NCI-H748 (cell line): ENCODE data around the gene FAM8A1.
"Not testable (repeated sequence)": the region's sequence is repeated elsewhere in the genome, so short reads cannot be mapped to it uniquely, and the experiment has no call there.

Source experiments
- DNase-seq: peaks from one replicate; lab custom pipeline; 2025; ENCODE audit not compliant: unreplicated experiment; lab: John Stamatoyannopoulos, UW

The FAM8A1 gene

DNA sequence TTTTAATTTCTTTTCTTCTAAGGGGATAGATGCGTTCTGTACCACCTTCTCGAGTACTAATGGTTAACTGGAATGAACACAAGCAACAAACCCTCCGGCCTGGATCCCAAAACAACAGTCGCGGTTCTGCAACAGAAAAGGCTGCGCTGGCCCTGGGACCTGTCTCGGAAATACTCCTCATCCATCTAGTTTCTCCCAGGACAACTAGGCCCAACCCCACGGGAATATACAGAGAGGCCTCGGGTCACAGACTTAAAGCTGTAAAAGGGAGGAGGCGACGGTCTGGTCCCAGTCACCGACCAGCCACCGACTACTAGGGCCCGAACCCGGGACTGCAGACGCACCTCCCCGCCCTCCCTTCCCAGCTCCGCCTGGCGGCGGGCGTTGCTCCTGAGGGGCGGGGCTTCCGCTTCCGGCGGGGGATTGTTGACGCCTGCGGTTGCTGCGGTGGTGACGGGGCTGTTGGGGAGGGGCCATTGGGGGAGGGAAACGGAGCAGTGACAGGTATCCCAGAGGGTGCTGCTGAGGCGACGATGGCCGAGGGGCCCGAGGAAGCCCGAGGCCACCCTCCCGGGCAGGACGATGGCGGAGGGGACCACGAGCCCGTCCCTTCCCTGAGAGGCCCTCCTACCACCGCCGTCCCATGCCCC lies at the start of gene FAM8A1:
Gene FAM8A1, plus strand, starts transcription at position 426 of the 650 bp plus-strand sequence. Its CDS starts 108 bp downstream, at position 534.
- peak; percentile 96 for DNase-seq

DNA sequence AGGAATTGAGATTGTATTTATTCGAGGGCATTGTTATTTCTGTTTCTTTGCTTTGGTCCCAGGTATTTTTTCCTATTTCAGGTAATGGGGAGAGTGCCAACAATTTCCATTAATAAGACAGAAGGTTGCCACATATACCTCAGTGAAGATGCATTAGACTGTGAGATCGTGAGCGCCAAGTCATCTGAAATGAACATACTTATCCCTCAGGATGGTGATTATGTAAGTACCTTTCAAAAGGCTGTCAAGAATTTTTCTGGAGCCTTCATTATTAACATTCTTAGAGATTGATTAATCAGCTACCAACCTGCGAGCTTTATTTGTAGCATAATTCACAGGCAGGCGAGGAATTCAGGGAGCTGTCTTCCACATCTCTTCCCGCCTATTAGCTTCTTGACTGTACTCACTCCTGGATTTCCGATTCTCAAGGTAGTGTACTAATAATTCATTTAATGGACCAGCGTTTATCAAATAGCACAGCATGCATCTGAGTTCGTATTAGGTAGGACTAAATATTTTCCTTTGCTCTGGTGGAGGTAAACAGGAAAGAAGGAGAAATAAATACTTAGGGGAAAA lies 48.6 kb upstream of the FAM8A1 start:
- DNase-seq, result no peak

DNA sequence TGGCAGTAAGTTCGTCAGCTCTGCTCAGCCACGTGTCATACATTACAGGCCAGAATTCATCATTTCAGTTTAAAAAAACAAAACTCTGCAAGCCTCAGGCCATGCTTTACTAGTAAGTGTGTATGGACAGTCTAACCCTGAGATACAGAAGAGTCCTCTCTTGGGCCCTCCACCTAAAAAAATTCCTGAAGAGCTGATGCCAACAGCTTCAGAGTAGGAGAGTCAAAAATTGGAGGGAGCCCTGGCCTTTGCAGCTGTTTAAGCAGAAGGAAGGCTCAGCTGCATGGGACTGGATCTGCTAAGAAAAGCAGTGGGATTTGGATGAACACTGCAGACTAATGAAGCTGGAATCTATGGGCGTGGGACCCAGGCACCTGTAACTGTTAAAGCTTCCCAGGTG lies 47.2 kb upstream of the FAM8A1 start:
- no peak for DNase-seq

DNA sequence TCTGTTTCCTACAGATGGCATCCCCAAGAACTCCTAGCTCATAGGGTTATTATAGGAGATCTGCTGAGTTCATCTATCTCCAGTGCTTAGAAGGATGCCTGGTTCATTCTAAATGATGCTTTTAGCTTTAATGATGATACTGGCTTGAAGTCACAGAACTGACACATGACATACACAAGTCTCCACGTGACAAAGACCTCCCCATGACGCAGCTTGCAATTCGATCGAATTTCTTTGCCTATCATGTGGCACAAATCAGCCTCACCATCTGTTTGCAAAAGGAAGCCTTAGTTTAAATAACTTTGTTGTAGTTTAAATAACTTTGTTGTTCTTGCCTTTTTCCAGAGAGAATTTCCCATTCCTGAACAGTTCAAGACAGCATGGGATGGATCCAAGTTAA lies 44.1 kb upstream of the FAM8A1 start:
- DNase-seq, result no peak

- no peak for DNase-seq
Observed at GRCh38 chr6:17562636-17563035, 37.5 kb upstream of the FAM8A1 start.

DNA sequence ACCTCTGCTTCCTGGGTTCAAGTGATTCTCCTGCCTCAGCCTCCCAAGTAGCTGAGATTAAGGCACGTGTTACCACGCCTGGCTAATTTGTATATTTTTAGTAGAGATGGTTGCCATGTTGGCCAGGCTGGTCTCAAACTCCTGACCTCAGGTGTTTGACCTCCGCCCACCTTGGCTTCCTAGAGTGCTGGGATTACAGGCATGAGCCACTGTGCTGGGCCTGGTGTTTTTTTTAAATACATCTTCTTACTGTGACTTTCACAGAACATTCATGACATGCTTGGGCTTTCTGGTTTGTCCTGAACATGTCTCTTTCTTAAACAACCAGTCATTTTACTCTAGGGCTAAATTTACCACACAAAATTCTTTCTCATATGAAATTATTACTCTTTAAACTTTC lies 34.7 kb upstream of the FAM8A1 start:
- DNase-seq, result no peak

- DNase-seq, result no peak
Observed at GRCh38 chr6:17574866-17575560, 25.1 kb upstream of the FAM8A1 start.

DNA sequence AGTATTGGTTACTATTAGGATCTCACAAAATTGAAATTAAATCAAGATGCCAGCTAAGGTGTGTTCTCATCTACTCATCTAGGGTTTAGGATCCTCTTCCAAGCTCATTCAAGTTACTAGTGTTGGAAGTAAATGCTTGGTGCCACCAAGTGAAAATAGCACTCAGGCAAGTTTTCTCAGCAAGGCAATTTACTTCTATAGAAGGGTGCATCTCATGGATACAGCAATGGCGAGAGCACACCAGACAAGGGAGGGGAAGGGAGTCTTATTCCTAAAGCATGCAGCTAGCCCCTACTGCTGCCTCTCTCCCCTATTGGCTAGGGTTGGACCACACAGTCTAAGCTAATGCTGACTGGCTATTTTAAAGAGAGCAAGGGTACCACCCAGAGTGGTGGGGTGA lies 23.0 kb upstream of the FAM8A1 start:
- DNase-seq, result no peak

- DNase-seq, result no peak
Observed at GRCh38 chr6:17580518-17581048, 19.5 kb upstream of the FAM8A1 start.

DNA sequence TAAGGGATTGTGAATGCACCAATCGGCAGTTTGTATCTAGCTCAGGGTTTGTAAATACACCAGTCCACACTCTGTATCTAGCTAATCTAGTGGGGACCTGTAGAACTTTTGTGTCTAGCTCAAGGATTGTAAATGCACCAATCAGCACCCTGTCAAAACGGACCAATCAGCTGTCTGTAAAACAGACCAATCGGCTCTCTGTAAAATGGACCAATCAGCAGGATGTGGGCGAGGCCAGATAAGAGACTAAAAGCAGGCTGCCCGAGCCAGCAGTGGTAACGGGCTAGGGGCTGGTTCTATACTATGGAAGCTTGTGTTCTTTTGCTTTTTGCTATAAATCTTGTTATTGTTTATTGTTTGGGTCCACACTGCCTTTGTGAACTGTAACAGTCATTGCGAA lies 18.8 kb upstream of the FAM8A1 start:
- DNase-seq, result not testable (repeated sequence)

DNA sequence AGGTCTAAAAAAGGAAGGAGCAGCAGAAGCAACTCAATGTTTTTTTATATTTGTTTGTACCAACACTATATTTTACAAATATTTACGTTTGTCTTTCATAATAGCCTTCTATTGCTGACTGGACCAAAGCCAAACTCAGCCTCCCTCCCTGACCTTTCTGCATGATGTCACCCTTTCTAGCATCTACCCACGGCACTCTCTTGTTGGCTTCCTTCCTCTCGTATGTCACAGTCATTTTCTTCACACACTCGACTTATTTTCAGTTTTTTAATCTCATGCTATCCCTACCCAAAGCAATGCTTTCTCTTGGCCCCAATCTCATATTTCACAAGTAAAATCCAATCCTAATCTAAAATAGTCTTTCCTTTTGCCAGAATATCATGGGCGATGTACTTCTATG lies 16.3 kb upstream of the FAM8A1 start:
- peak; percentile 52 for DNase-seq

GRCh38 chr6:17584241-17584803 lies 15.8 kb upstream of the FAM8A1 start:
- DNase-seq, result peak; percentile 84

- DNase-seq, result peak; percentile 56
Observed at GRCh38 chr6:17585766-17586490, 14.2 kb upstream of the FAM8A1 start.

GRCh38 chr6:17586623-17587022 lies 13.5 kb upstream of the FAM8A1 start:
- DNase-seq, result not testable (repeated sequence)

DNA sequence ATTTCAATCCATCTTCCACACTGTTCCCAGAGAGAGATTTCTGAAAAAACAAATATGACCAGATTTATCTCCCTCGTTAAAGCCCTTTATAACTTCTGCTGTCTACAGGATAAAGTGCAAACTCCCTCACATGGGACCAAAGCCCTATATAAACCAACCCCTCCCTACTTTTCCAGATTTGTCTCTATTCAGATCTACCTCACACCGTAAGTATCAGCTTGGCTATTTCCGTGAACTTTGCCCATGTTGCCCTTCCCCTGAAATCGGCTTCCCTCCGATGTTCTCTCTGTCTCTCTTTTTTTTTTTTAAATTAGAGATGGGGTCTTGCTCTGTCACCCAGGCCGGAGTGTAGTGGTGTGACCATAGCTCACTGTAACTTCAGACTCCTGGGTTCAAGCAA lies 12.1 kb upstream of the FAM8A1 start:
- DNase-seq, result no peak

DNA sequence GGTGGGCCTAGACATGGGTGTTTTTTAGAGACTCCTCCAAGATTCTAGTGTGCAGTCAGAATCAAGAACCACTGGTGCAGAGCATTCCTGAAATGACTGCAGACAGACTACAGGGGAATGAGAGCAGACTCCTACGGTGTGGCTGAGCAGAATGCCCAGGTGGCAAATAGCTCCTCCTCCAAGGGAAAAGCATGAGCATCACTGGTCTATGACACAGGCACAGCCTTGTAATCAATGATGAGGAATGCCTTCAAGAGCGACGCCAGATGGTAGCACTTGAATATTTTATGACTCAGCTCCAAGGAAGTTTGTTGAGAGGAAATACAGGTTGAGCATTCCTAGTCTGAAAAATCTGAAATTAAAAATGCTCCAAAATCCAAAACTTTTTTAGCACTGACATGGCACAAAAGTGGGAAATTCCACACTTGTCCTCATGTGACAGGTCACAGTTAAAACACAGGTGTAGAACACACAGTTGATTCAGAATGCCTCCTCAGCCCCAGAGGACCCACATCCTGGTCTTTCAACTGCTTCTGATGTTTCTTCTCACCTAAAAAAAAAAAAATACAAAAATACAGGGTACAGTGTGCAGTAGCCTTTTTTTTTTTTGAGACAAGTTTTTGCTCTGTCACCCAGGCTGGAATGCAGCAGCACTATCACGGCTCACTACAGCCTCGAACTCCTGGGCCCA lies 10.6 kb upstream of the FAM8A1 start:
- DNase-seq, result no peak

DNA sequence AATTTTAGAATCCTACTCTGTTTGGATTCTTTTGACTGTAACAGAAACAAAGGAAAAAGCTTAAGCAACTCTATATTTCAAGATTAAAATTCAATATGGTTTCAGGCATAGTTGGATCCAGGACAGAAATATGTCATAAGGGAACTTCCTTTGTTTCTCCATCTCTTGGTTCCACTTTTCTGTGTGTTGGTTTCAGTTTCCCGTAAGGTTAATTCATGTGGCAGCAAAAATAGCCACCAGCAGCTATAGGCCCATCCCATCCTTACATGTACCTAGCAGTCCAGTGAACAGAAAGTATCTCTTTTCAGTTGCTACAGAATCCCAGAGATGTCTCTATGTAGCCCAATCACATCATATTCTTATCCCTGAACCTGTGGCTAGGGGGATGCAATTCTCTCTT lies 8.8 kb upstream of the FAM8A1 start:
- DNase-seq, result no peak

DNA sequence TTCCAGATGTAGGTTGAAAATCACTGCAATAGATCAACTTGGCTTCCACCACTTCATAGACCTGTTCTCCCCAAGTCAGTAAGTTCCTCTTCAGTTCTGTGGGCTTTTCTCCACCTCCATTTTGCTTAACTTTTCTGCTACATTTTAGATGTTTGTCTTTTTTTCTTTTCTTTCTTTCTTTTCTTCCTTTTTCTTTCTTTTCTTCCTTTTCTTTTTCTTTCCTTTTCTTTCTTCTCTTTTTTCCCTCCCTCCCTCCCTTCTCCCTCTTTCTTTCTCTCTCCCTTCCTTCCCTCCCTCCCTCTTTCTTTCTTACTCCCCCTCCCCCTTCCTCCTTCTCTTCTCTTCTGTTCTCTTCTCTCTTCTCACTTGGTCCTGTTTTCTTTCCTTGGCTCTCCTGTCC lies 6.9 kb upstream of the FAM8A1 start:
- DNase-seq, result no peak

DNA sequence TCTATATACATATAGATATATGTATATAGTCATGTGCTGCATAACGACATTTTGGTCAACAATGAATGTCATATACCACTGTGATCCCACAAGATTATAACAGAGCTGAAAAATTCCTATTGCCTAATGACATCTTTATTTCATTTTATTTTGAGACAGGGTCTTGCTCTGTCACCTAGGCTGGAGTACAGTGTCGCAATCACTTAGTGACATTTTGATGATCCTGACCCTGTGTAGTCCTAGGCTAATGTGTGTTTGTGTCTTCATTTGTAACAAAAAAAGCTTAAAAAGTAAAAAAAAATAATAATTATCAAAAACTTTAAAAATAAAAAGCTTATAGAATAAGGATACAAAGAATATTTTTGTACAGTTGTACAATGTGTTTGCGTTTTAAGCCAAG lies 4.0 kb upstream of the FAM8A1 start:
- no peak for DNase-seq

DNA sequence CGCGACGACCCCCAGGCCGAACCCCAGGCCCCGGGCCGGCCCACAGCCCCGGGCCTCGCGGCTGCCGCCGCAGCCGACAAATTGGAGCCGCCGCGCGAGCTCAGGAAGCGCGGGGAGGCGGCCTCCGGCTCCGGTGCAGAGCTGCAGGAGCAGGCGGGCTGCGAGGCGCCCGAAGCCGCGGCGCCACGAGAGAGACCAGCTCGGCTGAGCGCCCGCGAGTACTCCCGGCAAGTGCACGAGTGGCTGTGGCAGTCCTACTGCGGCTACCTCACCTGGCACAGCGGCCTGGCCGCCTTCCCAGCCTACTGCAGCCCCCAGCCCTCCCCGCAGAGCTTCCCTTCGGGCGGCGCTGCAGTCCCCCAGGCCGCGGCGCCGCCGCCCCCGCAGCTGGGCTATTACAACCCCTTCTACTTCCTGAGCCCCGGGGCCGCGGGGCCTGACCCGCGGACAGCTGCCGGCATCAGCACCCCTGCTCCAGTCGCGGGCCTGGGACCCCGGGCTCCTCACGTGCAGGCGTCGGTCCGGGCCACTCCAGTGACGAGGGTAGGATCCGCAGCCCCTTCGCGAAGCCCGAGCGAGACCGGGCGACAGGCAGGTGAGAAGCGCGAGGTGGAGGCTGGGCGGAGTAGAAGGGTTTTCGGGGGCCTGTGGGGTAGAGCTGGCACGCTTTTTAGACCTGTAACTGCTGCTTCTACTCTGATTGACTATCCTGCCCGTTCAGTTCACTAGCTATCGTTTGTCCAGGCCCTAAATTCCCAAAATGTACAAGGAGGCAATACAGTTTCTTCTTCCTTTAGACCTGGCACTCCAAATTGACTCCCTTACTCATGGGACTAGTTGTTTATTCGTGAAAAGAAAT lies 654 bp downstream of the FAM8A1 start:
- peak; percentile 84 for DNase-seq
